ENCODE measurements around the gene SUCLG2.
A peak's percentile ranks its signal among the peaks of the same experiment; 100 is the strongest.

Gene SUCLG2

DNA sequence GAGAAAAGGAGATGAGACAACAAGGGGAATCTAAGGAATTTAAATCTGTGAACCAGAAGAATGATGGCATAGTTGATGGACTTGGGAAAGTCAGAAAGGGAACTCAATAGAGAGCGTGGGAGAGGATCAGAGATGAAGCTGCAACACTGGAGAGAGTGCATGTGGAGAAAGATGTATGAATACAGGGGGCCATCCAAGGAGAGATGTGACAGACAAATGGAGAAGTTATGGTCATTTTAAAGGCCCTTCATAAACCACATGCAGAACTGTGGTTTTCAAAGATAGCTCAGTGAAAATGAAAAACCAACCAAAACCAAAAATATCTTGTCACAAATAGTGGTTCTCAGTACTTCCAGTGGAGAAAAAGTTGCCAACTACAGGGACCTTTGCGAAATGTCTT, 265.2 kb downstream of the SUCLG2 start:
- Mint-ChIP-seq H3K27me3 (no peaks in the 10 kb centered on the region), H3K4me3 (no peak overlapping the region), H3K27ac (no peak overlapping the region), H3K4me1 (peaks cover 3% of the 10 kb centered on the region), H3K9me3 (peaks cover 8% of the 10 kb centered on the region), H3K36me3 (peaks cover 43% of the 10 kb centered on the region)
- no peak for DNase-seq
- CTCF ChIA-PET, result no interaction called here

DNA sequence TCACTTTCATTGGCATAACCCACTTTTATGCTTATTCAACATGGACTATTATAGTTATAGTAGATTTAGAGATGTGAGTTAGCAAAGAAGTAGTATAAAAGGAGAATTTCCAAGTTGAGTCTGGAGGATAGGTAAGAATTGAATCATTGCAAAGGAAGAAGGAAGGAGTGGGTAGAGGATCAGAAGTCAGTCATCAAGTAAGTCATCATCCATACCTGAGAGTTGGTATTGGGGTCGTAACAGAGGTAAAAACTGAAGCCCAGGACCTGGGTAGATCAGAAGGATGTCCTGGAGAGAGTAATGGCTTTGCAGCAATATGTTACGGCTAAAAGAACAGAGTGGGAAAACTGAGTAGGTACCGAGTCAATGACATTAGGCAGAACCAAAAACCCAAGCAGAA, 265.7 kb downstream of the SUCLG2 start:
- H3K27ac Mint-ChIP-seq, result no peak overlapping the region
- H3K4me3 Mint-ChIP-seq, result no peak overlapping the region
- CTCF ChIA-PET, result no interaction called here
- H3K9me3 Mint-ChIP-seq, result peaks cover 8% of the 10 kb centered on the region
- no peak for DNase-seq
- H3K27me3 Mint-ChIP-seq, result no peaks in the 10 kb centered on the region
- peaks cover 43% of the 10 kb centered on the region for H3K36me3 Mint-ChIP-seq
- H3K4me1 Mint-ChIP-seq, result peaks cover 3% of the 10 kb centered on the region

DNA sequence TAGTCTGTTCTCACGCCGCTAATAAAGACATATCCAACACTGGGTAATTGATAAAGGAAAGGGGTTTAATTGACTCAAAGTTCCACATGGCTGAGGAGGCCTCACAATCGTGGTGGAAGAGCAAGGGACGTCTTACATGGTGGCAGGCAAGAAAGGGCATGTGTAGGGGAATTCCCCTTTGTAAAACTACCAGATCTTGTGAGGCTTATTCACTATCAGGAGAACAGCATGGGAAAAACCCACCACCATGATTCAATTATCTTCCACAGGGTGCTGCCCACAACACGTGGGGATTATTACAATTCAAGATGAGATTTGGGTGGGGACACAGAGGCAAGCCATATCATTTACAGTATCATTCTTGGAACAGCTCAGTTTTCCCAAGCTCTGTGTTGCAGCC, 268.0 kb downstream of the SUCLG2 start:
- Mint-ChIP-seq H3K9me3 (peaks cover 5% of the 10 kb centered on the region), H3K4me1 (no peaks in the 10 kb centered on the region), H3K27ac (no peak overlapping the region), H3K36me3 (peaks cover 27% of the 10 kb centered on the region), H3K27me3 (no peaks in the 10 kb centered on the region), H3K4me3 (no peak overlapping the region)
- CTCF ChIA-PET, result no interaction called here
- DNase-seq, result no peak

DNA sequence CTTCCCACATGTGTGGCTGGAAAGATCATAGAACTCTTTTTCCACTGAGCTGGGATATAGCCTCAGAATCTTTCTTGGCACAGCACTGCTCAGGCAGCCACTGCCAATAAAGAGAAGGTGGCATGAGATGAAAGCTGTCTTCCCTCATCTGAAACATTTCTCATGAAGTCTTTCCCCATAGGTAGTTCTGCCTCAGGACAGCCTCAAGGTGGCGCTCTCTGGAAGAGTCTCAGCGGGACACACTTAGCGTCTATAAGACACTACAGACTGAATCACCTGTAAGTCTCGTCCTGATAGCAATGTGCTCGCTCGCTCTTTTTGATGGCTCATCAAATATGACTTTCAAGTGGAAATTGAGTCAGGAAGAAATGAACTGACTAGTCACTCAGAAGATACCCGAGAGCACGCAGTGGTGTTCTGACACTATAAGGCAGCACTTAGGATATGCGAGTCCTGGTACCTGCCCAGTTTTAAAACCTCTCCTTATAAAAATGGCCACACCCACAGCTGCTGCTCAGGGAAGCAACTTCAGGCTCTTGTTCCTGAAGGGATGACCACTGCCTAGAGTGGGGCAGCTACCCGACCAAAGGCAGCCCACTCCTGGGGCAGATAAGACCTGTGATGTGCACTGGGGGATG, 269.5 kb downstream of the SUCLG2 start:
- CTCF ChIA-PET, result interaction anchor here (1.0 to 8.9 kb wide), 13 partner anchors 11 to 1509 kb away, joined by 3 to 87 read pairs (median 4); no protein-coding TSS in a partner anchor
- Mint-ChIP-seq H3K9me3 (peaks cover 5% of the 10 kb centered on the region), H3K27ac (no peak overlapping the region), H3K4me1 (no peaks in the 10 kb centered on the region), H3K27me3 (no peaks in the 10 kb centered on the region), H3K36me3 (peaks cover 21% of the 10 kb centered on the region), H3K4me3 (no peak overlapping the region)
- peak; percentile 64 for DNase-seq

DNA sequence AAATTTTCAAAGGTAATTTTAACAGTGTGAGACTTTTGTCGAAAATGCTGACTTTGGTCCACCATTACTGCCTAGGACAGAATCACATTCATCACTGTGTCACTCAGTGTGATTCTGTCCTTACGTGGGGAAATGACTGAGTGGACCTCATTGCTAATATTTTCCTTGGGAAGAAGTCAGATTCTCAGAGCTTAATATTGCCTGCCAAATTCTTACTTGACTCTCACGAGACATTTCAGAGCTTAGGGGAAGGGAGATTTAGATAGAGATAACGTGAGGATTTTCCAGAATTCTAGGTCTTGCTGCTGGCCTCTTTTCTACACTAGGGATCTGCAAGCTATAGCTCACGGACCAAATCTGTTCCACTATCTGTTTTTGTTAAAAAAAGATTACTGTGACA, 270.4 kb downstream of the SUCLG2 start:
- Mint-ChIP-seq H3K27me3 (no peaks in the 10 kb centered on the region), H3K4me3 (no peak overlapping the region), H3K4me1 (no peaks in the 10 kb centered on the region), H3K27ac (no peak overlapping the region), H3K9me3 (peaks cover 5% of the 10 kb centered on the region), H3K36me3 (peaks cover 27% of the 10 kb centered on the region)
- no peak for DNase-seq
- CTCF ChIA-PET, result interaction anchor here (1.0 to 8.9 kb wide), 14 partner anchors 10 to 1510 kb away, joined by 3 to 87 read pairs (median 4); no protein-coding TSS in a partner anchor

DNA sequence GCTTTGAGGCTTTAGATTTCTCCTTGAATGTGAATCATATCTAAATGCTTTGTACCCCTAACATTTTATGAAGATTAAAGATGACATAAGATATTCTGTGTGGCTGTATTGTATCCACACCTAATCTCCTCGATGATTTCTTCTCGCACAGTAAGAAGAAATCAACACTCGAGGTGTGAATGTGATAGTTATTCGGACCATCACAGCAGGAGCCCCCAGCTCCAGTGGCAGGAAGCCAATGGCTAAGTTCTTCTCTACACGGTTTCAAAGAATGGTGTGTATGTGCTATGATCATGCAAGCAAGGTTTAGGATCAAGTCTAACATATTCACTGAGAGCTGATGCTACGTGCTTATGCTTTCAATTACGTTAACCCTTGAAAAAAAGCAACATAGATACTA, 271.0 kb downstream of the SUCLG2 start:
- no peaks in the 10 kb centered on the region for H3K4me1 Mint-ChIP-seq
- peaks cover 5% of the 10 kb centered on the region for H3K9me3 Mint-ChIP-seq
- H3K27ac Mint-ChIP-seq, result no peak overlapping the region
- CTCF ChIA-PET, result interaction anchor here (1.1 to 8.9 kb wide), 6 partner anchors 17 to 1493 kb away, joined by 3 to 87 read pairs (median 4); no protein-coding TSS in a partner anchor
- H3K27me3 Mint-ChIP-seq, result no peaks in the 10 kb centered on the region
- peaks cover 22% of the 10 kb centered on the region for H3K36me3 Mint-ChIP-seq
- H3K4me3 Mint-ChIP-seq, result no peak overlapping the region
- DNase-seq, result no peak

DNA sequence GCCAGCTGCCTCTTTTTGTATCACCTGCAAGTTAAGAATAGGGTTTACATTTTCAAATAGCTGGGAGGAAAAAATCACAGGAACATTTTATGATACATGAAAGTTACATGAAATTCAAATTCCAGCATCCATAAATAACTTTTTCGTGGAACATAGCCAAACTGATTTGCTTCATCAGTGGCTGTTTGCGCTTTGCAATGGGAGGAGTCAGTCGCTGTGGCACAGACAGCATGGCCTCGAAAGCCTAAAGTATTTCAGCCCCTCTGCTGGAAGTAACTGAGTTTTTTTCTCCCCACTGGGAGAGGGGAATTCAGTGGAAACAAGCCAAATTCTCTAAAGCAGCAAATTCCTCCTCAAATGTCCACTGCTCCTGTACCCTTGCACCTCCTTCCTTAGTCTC, 271.9 kb downstream of the SUCLG2 start:
- Mint-ChIP-seq H3K9me3 (peaks cover 5% of the 10 kb centered on the region), H3K27me3 (no peaks in the 10 kb centered on the region), H3K36me3 (peaks cover 20% of the 10 kb centered on the region), H3K27ac (no peak overlapping the region), H3K4me1 (no peaks in the 10 kb centered on the region), H3K4me3 (no peak overlapping the region)
- no peak for DNase-seq
- CTCF ChIA-PET, result interaction anchor here (0.7 to 8.9 kb wide), 3 partner anchors 222 to 1493 kb away, joined by 3 to 87 read pairs (median 5); no protein-coding TSS in a partner anchor

DNA sequence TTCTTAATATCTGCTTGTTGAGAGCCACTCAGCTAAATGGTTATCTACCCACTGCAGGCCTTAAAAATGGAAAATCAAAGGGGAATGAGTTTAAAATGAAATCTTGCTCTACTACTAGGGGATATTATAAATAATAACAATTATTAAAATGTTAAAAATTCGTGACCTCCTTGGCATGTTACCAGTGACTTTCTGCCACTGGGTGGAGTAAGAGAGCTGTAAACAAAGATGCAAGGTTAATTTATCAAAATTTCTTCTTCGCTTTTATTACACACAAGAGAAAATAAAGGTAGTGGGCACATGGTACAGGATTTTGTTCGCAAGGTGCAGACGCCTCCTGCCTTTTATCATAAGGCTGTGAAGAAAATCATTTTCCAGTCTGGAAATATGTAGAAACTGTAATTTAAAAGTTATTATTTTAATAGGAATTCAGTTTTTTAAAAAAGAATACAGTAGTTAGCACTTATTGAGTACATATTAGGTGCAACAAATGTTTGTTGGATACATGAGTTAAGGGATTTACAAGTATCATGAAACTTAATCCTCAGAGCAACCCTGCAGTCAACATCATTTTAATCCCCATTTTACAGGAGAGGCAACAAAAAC, 272.6 kb downstream of the SUCLG2 start:
- peaks cover 3% of the 10 kb centered on the region for H3K9me3 Mint-ChIP-seq

DNA sequence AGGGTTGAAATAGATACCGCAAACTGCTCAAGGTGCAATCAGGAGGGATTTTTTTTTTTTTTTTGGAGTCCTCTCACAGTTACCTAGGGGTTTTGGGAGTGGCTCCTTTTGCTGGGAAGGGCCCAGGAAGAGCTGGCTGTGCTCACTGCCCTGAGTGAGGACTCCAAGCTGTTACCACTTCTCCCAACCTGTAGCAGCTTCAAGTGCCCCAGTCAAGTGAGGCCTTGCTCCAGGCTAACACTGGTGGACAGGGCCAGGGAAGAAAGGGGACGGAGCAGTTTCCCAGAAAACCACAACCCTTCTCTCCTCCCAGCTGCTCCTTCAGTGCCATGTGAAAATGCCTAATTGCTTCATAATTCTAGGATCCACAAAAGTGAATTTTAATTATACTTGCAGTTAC, 274.3 kb downstream of the SUCLG2 start:
- DNase-seq, result no peak
- no peaks in the 10 kb centered on the region for H3K27me3 Mint-ChIP-seq
- H3K4me3 Mint-ChIP-seq, result no peak overlapping the region
- no peak overlapping the region for H3K27ac Mint-ChIP-seq
- H3K4me1 Mint-ChIP-seq, result peaks cover 5% of the 10 kb centered on the region
- no peaks in the 10 kb centered on the region for H3K9me3 Mint-ChIP-seq
- CTCF ChIA-PET, result interaction anchor here (0.7 to 8.9 kb wide), 5 partner anchors 266 to 1497 kb away, joined by 3 to 87 read pairs (median 5); no protein-coding TSS in a partner anchor
- peaks cover 32% of the 10 kb centered on the region for H3K36me3 Mint-ChIP-seq

More for the DNA sequence above, 272.6 kb downstream of the SUCLG2 start:
- Mint-ChIP-seq H3K27me3 (no peaks in the 10 kb centered on the region), H3K36me3 (peaks cover 22% of the 10 kb centered on the region), H3K4me1 (peaks cover 2% of the 10 kb centered on the region), H3K27ac (no peak overlapping the region), H3K4me3 (no peak overlapping the region)
- peak; percentile 30 for DNase-seq
- CTCF ChIA-PET, result interaction anchor here (1.5 to 8.9 kb wide), 4 partner anchors 10 to 1494 kb away, joined by 4 to 87 read pairs (median 12); no protein-coding TSS in a partner anchor

DNA sequence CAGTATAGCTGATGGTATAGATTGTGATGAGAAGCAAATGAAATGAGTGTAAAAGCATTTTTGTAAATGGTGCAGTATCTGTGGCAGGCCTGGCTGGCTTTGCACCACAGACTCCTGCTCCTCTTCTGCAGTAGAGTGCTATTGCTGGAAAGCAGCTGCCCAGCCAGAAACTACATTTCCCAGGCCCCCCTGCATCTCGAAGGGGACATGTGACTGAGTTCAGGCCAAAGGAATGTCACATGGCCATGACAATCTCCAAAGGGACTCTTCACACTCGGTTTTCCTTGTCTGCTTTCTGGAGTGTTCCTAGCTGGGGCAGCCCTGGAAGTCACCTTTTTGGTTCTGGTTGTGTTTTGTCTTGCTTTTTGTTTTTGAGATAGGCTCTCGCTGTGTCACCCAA, 277.1 kb downstream of the SUCLG2 start:
- Mint-ChIP-seq H3K9me3 (no peaks in the 10 kb centered on the region), H3K27me3 (no peaks in the 10 kb centered on the region), H3K36me3 (peaks cover 43% of the 10 kb centered on the region), H3K4me1 (peaks cover 5% of the 10 kb centered on the region), H3K4me3 (no peak overlapping the region), H3K27ac (no peak overlapping the region)
- no peak for DNase-seq
- CTCF ChIA-PET, result interaction anchor here (8.9 kb wide), 1 partner anchor 414 kb away, joined by 87 read pairs; no protein-coding TSS in a partner anchor

DNA sequence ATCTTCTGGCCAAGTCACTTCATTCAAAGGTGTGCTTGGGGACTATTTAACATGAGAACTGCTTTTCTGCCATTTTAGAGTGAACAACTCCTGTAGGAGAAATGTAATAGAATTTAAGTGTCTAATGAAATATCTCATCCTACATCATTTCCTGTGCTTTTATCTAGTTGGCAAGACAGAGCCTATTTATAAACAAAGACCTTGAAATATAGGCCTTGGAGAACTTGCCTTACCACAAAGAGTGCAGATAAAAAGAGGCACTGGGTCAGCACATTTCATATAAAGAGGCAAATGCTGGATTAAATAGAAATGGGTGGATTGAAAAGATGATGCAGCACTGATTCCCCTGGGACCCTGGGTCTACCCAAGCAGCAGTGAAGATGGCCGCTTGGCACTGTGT, 278.0 kb downstream of the SUCLG2 start:
- CTCF ChIA-PET, result interaction anchor here (0.8 kb wide), 1 partner anchor 414 kb away, joined by 3 read pairs; no protein-coding TSS in a partner anchor
- no peak overlapping the region for H3K27ac Mint-ChIP-seq
- peaks cover 5% of the 10 kb centered on the region for H3K4me1 Mint-ChIP-seq
- H3K27me3 Mint-ChIP-seq, result no peaks in the 10 kb centered on the region
- peaks cover 48% of the 10 kb centered on the region for H3K36me3 Mint-ChIP-seq
- no peak for DNase-seq
- H3K4me3 Mint-ChIP-seq, result no peak overlapping the region
- H3K9me3 Mint-ChIP-seq, result no peaks in the 10 kb centered on the region

DNA sequence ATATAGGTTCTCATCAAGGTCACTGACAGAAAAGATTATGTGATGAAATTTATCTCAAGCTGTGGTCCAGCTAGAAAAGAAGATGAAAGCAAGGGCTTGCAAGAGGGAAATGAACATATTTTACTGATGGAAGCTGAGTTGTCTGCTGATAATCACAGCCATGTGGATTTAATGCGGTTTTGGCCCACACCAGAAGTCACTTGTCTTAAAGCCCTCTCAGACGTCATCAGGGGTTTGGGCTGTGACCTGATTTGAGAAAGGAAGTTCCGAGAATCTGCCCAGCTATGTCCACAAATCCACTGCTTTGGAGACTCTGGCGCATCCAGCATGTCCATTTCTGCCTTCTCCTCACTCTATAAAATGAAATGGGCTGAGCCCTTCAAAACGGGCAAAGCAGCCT, 278.4 kb downstream of the SUCLG2 start:
- DNase-seq, result no peak
- no peaks in the 10 kb centered on the region for H3K27me3 Mint-ChIP-seq
- H3K4me1 Mint-ChIP-seq, result peaks cover 5% of the 10 kb centered on the region
- no peaks in the 10 kb centered on the region for H3K9me3 Mint-ChIP-seq
- CTCF ChIA-PET, result interaction anchor here (0.8 kb wide), 1 partner anchor 414 kb away, joined by 3 read pairs; no protein-coding TSS in a partner anchor
- H3K27ac Mint-ChIP-seq, result no peak overlapping the region
- H3K36me3 Mint-ChIP-seq, result peaks cover 48% of the 10 kb centered on the region
- no peak overlapping the region for H3K4me3 Mint-ChIP-seq

DNA sequence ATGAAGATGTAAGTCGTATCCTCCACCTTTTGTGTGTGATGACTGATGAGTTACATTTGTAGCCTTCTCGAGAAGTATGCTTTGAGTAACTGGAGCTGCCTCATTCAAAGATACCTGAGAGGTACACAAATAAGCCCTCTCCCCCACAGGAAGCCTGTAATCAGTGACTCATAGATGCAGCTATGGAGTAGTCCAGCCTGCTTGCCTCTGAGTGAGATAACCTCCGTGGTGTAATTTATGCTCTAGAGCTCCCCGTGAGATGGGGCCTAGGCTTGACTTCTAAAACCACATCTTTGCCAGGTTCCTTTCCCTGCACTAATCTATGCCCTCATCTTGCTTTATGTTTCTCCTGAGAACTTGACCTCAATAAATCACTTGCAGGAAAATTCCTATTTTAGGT, 291.7 kb downstream of the SUCLG2 start:
- Mint-ChIP-seq H3K27me3 (no peaks in the 10 kb centered on the region), H3K4me1 (peaks cover 28% of the 10 kb centered on the region), H3K36me3 (no peaks in the 10 kb centered on the region), H3K9me3 (peaks cover 2% of the 10 kb centered on the region), H3K4me3 (no peak overlapping the region), H3K27ac (peak overlapping the region; percentile 3)
- no peak for DNase-seq
- CTCF ChIA-PET, result interaction anchor here (0.9 kb wide), 1 partner anchor 249 kb away, joined by 3 read pairs; no protein-coding TSS in a partner anchor

DNA sequence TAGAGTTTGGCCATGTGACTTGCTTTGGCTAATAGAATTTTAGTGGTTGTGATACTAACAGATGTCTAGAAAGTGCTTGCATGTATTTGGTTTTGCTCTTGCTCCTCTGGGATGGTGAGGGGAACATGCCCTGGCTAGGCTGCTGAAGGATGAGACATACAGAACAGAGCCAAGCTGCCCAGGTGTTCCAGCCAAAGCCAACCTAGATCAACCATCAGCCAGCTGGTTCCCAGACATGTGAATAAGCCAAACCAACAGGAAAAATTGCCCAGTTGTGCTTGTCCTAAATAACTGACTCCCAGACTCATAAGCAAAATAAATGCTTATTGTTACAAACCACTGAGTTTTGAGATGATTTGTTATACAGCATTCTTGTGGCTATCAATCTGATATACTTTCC, 292.6 kb downstream of the SUCLG2 start:
- no peaks in the 10 kb centered on the region for H3K9me3 Mint-ChIP-seq
- CTCF ChIA-PET, result interaction anchor here (0.7 kb wide), 1 partner anchor 248 kb away, joined by 3 read pairs; no protein-coding TSS in a partner anchor
- H3K36me3 Mint-ChIP-seq, result no peaks in the 10 kb centered on the region
- no peaks in the 10 kb centered on the region for H3K27me3 Mint-ChIP-seq
- H3K4me1 Mint-ChIP-seq, result peaks cover 28% of the 10 kb centered on the region
- H3K4me3 Mint-ChIP-seq, result no peak overlapping the region
- no peak overlapping the region for H3K27ac Mint-ChIP-seq
- no peak for DNase-seq

Data from activated naive CD4-positive, alpha-beta T cell treated with anti-CD3 and anti-CD28 coated beads, Interleukin-2, amount 10 ng/mL, durations not matched to agents 7 days and 5 days (primary cell).